AG04450 (cell line): ENCODE data around the gene PTK6. TPM values are rescaled to one million over a fixed set of nuclear protein-coding genes. Genes with fewer than 3 reads are reported as not detected.

Experiments used
- CTCF ChIA-PET: fragments of 300-600, 350-600 bp; formaldehyde crosslinking; extraction: SDS; loops from one replicate; lab custom pipeline; 2022; ENCODE audit warnings: antibody characterized with exemption, inconsistent platforms; lab: Charles Lee
- POLR2A ChIA-PET: fragments of 350-600 bp; formaldehyde crosslinking; extraction: SDS; loops from one replicate; lab custom pipeline; 2021; ENCODE audit warnings: antibody characterized with exemption, inconsistent platforms; lab: Yijun Ruan, JAX
- DNase-seq: peaks from one replicate; pipeline ENCODE4 v3.0.0-alpha.2; 2011; ENCODE audit warnings: low read depth, low spot score
- H3K27ac ChIP-seq: one replicate; pipeline ENCODE4 v1.5.1; 2012; ENCODE audit warnings: low read depth, low read length, control low read depth
- H3K27me3 ChIP-seq: one replicate; pipeline ENCODE4 v1.6.0; 2012; ENCODE audit warnings: low read length; ENCODE audit not compliant: control insufficient read depth, insufficient read depth
- H3K4me3 ChIP-seq: 2 replicates; pipeline ENCODE4 v1.5.1; 2011; ENCODE audit warnings: mild to moderate bottlenecking, low read depth, low read length, control low read depth
- H3K9me3 ChIP-seq: 2 replicates; pipeline ENCODE4 v1.5.1; 2012; ENCODE audit warnings: low read length; ENCODE audit not compliant: control insufficient read depth, insufficient read depth
- CTCF ChIP-seq: IDR thresholded peaks from 2 replicates; pipeline ENCODE4 v1.5.1; 2011; ENCODE audit warnings: low read depth, low read length, control low read depth, inconsistent platforms
- polyA plus RNA-seq: library from polyadenylated mRNA; depleted of rRNA; stranded (reverse); fragments of >200 nt; gene quantifications from 2 replicates; pipeline ENCODE4 v1.2.3, GENCODE V29; 2011

The PTK6 gene
- polyA plus RNA-seq, 1 experiment, result 0.02 TPM

- ChIA-PET CTCF (interaction anchor here (0.5 to 2.4 kb wide), 2 partner anchors 91 to 444 kb away, joined by 4 to 7 read pairs; partner anchors contain the start of genes PRPF6 and SAMD10), POLR2A (interaction anchor here (1.3 to 1.4 kb wide), 2 partner anchors 15 to 91 kb away, joined by 3 read pairs; partner anchors contain the start of gene GMEB2)
- no peak for TF ChIP-seq CTCF
- Histone ChIP-seq H3K27ac (no peak overlapping the region), H3K27me3 (peaks cover 6% of the 10 kb centered on the region), H3K9me3 (no peaks in the 10 kb centered on the region; the same call in 1 of the 2 replicates), H3K4me3 (no peak overlapping the region)
- DNase-seq, result no peak
Measured at GRCh38 chr20:63536241-63536977, 767 bp downstream of the PTK6 start.

GRCh38 chr20:63534831-63535651, 2.1 kb downstream of the PTK6 start:
- Histone ChIP-seq H3K9me3 (no peaks in the 10 kb centered on the region; the same call in 1 of the 2 replicates), H3K27ac (no peak overlapping the region), H3K4me3 (no peak overlapping the region), H3K27me3 (peaks cover 6% of the 10 kb centered on the region)
- TF ChIP-seq CTCF, result no peak
- ChIA-PET POLR2A (interaction anchor here (1.3 to 1.4 kb wide), 2 partner anchors 14 kb away, joined by 3 to 5 read pairs; no protein-coding TSS in a partner anchor), CTCF (no interaction called here)
- DNase-seq, result no peak

- no peak overlapping the region for H3K4me3 ChIP-seq
- POLR2A ChIA-PET, result interaction anchor here (1.4 kb wide), 1 partner anchor 13 kb away, joined by 5 read pairs; no protein-coding TSS in a partner anchor
- H3K27me3 ChIP-seq, result peaks cover 6% of the 10 kb centered on the region
- no peaks in the 10 kb centered on the region; the same call in 1 of the 2 replicates for H3K9me3 ChIP-seq
- no peak overlapping the region for H3K27ac ChIP-seq
- DNase-seq, result no peak
- CTCF ChIA-PET, result no interaction called here
- no peak for TF ChIP-seq CTCF
Measured at GRCh38 chr20:63534427-63534830, 2.7 kb downstream of the PTK6 start.

- CTCF ChIA-PET, result no interaction called here
- no peak for DNase-seq
- no peak overlapping the region for H3K4me3 ChIP-seq
- POLR2A ChIA-PET, result interaction anchor here (1.4 kb wide), 1 partner anchor 13 kb away, joined by 5 read pairs; no protein-coding TSS in a partner anchor
- no peaks in the 10 kb centered on the region; the same call in 1 of the 2 replicates for H3K9me3 ChIP-seq
- H3K27ac ChIP-seq, result no peak overlapping the region
- no peak for TF ChIP-seq CTCF
- peaks cover 6% of the 10 kb centered on the region for H3K27me3 ChIP-seq
Measured at GRCh38 chr20:63533871-63534393, 3.2 kb downstream of the PTK6 start.
